ENCODE data around the gene CHCHD1. TPM values are rescaled to one million over a fixed set of nuclear protein-coding genes. Genes with fewer than 3 reads are reported as not detected.
"Not testable (repeated sequence)": the region's sequence is repeated elsewhere in the genome, so short reads cannot be mapped to it uniquely, and the experiment has no call there.

The CHCHD1 gene
- total RNA-seq, 1 donor from 2014 or later = 23.1 TPM

GRCh38 chr10:73823391-73823790 lies 41.5 kb downstream of the CHCHD1 start:
- no peak for DNase-seq (ENCODE audit: low spot score in 2 of 2, unreplicated experiment in 2 of 2)
- H3K36me3 Mint-ChIP-seq = peaks cover 16% of the 10 kb centered on the region
- peaks cover 4% of the 10 kb centered on the region for H3K4me1 Mint-ChIP-seq
- no peak overlapping the region for H3K27ac Mint-ChIP-seq
- no peaks in the 10 kb centered on the region for H3K27me3 Mint-ChIP-seq (ENCODE audit: low read depth)
- no peaks in the 10 kb centered on the region for H3K9me3 Mint-ChIP-seq
- H3K4me3 Mint-ChIP-seq = no peak overlapping the region
- TF ChIP-seq CTCF (IDR thresholded peaks at IDR 0.05; ENCODE audit: unreplicated experiment) = no peak

DNA sequence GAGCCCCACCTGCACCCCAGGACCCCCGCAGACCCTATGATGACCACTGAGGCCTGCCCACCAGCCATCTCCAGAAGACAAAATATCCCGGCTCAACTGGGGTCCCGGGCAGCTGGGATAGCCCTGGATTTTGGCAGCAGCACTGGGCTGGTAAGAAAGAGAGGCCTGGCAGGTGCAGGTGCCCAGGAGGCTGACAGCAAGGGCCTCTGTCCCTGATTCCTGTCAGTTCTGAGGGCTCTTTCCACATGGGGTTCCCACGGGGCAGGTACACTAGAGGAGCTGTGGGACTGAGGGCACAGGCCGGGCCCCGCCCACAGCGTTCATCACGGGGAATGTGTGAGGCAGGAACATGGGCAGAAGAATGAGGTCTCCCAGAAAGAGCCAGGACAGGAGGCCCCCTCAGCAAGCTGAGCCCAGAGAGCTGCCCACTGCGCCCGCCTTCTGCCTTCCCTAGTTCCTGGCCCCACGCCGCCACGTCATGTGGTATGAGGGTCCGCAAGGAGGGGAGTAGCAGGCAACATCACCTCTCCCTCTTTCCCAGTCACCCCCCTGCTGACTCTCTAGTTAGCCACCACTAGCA lies 42.4 kb downstream of the CHCHD1 start:
- no peak for DNase-seq (ENCODE audit: low spot score in 2 of 2, unreplicated experiment in 2 of 2)
- peaks cover under 1% of the 10 kb centered on the region for H3K4me1 Mint-ChIP-seq
- H3K27me3 Mint-ChIP-seq (ENCODE audit: low read depth) = no peaks in the 10 kb centered on the region
- no peak overlapping the region for H3K27ac Mint-ChIP-seq
- H3K9me3 Mint-ChIP-seq = no peaks in the 10 kb centered on the region
- TF ChIP-seq CTCF (IDR thresholded peaks at IDR 0.05; ENCODE audit: unreplicated experiment) = no peak
- peaks cover 16% of the 10 kb centered on the region for H3K36me3 Mint-ChIP-seq
- H3K4me3 Mint-ChIP-seq = no peak overlapping the region

DNA sequence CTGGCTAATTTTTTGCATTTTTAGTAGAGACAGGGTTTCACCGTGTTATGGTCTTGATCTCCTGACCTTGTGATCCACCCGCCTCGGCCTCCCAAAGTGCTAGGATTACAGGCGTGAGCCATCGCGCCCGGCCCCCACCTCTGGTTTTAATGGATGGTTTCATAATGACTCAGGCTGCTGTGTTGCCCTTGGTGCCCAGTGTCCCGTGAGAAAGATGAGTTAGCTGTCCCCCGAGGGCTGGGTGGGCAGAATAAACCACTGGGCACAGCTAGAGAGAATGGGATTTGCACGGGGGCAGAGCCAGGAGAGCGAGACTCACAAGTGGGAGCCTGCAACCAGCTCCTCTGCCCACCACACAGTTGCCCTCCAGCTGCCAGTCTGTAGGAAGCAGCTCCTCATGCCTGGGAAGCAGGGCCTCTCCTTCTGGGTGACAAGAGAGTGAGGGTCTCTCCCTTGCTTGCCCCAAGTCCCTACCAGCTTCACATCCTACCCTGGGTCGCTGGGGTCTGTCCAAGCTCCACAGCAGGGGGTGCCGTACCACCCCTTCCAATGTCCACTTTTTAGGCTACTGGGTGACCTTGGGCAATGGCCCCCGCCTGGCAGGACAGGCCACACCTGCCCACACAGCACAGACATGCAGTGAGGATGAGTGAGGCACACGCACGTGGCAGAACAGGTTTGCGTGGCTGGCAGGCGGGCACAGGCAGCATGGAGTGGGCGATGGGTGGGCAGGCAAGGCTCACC lies 45.7 kb downstream of the CHCHD1 start:
- Mint-ChIP-seq H3K27me3 (ENCODE audit: low read depth) (no peaks in the 10 kb centered on the region), H3K9me3 (no peaks in the 10 kb centered on the region), H3K36me3 (peaks cover 11% of the 10 kb centered on the region), H3K4me1 (no peaks in the 10 kb centered on the region), H3K27ac (no peak overlapping the region), H3K4me3 (no peak overlapping the region)
- no peak for TF ChIP-seq CTCF (IDR thresholded peaks at IDR 0.05; ENCODE audit: unreplicated experiment)
- no peak for DNase-seq (ENCODE audit: low spot score in 2 of 2, unreplicated experiment in 2 of 2)

DNA sequence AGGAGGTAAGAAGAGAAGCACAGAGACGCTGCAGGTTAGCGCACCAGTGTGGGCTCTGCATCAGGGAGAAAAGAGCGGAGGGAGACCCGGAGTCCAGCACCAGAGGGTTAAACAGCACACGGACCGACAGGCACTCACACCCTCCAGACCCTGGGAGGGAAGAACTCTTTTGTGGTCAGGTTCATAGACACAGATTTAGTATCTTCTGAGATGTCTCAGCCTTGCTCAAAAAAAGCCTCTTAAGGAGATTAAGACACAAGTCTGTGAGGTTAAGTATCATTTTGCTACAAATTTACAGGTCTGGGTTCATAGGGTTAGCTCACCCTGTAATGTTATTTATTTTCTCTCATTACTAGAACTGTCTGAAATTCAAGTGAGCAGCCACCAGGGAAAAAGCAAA lies 46.3 kb downstream of the CHCHD1 start:
- no peak for TF ChIP-seq CTCF (IDR thresholded peaks at IDR 0.05; ENCODE audit: unreplicated experiment)

DNA sequence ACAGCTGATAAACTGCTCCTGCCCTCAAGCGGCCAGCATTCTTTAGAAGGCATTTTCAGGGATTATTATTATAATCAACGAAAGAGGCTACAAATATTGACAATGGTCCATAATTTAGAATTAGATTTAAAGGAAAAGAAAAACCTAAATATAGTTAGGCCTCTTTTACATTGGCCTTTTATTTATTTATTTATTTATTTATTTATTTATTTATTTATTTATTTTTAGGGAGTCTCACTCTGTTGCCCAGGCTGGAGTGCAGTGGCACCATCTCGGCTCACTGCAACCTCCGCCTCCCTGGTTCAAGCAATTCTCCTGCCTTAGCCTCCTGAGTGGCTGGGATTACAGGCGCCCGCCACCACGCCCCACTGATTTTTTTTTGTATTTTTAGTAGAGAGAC lies 47.2 kb downstream of the CHCHD1 start:
- H3K4me1 Mint-ChIP-seq; H3K27me3 Mint-ChIP-seq (ENCODE audit: low read depth); H3K36me3 Mint-ChIP-seq; H3K27ac Mint-ChIP-seq; H3K9me3 Mint-ChIP-seq; DNase-seq (ENCODE audit: low spot score in 2 of 2, unreplicated experiment in 2 of 2); H3K4me3 Mint-ChIP-seq: not testable (repeated sequence)

More for the DNA sequence above, 46.3 kb downstream of the CHCHD1 start:
- no peaks in the 10 kb centered on the region for H3K27me3 Mint-ChIP-seq (ENCODE audit: low read depth)
- no peak overlapping the region for H3K27ac Mint-ChIP-seq
- DNase-seq (ENCODE audit: low spot score in 2 of 2, unreplicated experiment in 2 of 2) = no peak
- H3K9me3 Mint-ChIP-seq = no peaks in the 10 kb centered on the region
- H3K4me3 Mint-ChIP-seq = no peak overlapping the region
- H3K36me3 Mint-ChIP-seq = peaks cover 10% of the 10 kb centered on the region
- no peaks in the 10 kb centered on the region for H3K4me1 Mint-ChIP-seq

Other genes starting within 250 kb of the CHCHD1 start
- gene USP54, start 190.7 kb upstream of the CHCHD1 start, total RNA-seq = 24.5 to 26.9 TPM (median 26.7 TPM) in 3 replicates
- 1.4 to 2.1 TPM (median 1.7 TPM) in 3 replicates for gene MYOZ1, start 140.6 kb upstream of the CHCHD1 start, total RNA-seq
- 0.07 to 0.22 TPM (median 0.11 TPM) in 3 replicates for gene SYNPO2L, start 126.0 kb upstream of the CHCHD1 start, total RNA-seq
- 11.7 to 12.8 TPM (median 12.1 TPM) in 3 replicates for gene AGAP5, start 83.9 kb upstream of the CHCHD1 start, total RNA-seq
- 74.8 to 77.6 TPM (median 75.5 TPM) in 3 replicates for gene SEC24C, start 37.7 kb upstream of the CHCHD1 start, total RNA-seq
- 121 to 131 TPM (median 122 TPM) in 3 replicates for gene ZSWIM8, start 3.6 kb downstream of the CHCHD1 start, total RNA-seq
- gene NDST2, start 29.6 kb downstream of the CHCHD1 start, total RNA-seq = 37.2 to 40.8 TPM (median 38.7 TPM) in 3 replicates
- gene CAMK2G, start 92.5 kb downstream of the CHCHD1 start, total RNA-seq = 27.3 to 28.3 TPM (median 27.8 TPM) in 3 replicates
- 3.4 to 5.1 TPM (median 4.7 TPM) in 3 replicates for gene PLAU, start 129.1 kb downstream of the CHCHD1 start, total RNA-seq
- gene VCL, start 216.1 kb downstream of the CHCHD1 start, total RNA-seq = 129 to 132 TPM (median 131 TPM) in 3 replicates